PC-9 (cell line): ENCODE measurements around the gene DDX41. TPM values are rescaled to one million over a fixed set of nuclear protein-coding genes. Genes with fewer than 3 reads are reported as not detected.

ENCODE experiments used
- BruUV-seq: library from RNA; stranded (reverse); fragments of 400-500 nt; replicated peaks from 2 replicates; lab custom pipeline; 2021; lab: Mats Ljungman, UMichigan
- CTCF ChIA-PET: fragments of 300-600 bp; sonication (Branson Sonifier 250); formaldehyde crosslinking; loops from one replicate; lab custom pipeline; 2022; ENCODE audit warnings: antibody characterized with exemption; lab: Charles Lee
- POLR2A ChIA-PET: fragments of 300-600 bp; sonication (Branson Sonifier 250); formaldehyde crosslinking; loops from one replicate; lab custom pipeline; 2022; ENCODE audit warnings: antibody characterized with exemption; ENCODE audit not compliant: unreplicated experiment; lab: Charles Lee
- DNase-seq, 2 experiments: peaks; one replicate each; pipeline versions ENCODE4 v3.0.0 to v3.0.0-alpha.2; 2015 to 2022; ENCODE audit warnings: mixed read lengths in 1 of 2
- H2AFZ ChIP-seq: fragments of 200-600 bp; sonication (generic); 2 replicates; pipeline ENCODE4 v1.8.1; 2017; ENCODE audit warnings: antibody characterized with exemption
- H3F3A ChIP-seq: fragments of 200-600 bp; sonication (generic); 2 replicates; pipeline ENCODE4 v1.8.1; 2017; ENCODE audit warnings: antibody characterized with exemption, mild to moderate bottlenecking, low read depth; ENCODE audit not compliant: insufficient read depth
- H3K27ac ChIP-seq: fragments of 200-600 bp; sonication (generic); 2 replicates; pipeline ENCODE4 v1.6.1; 2016; ENCODE audit warnings: mixed run types
- H3K27me3 ChIP-seq: fragments of 200-600 bp; sonication (generic); 2 replicates; pipeline ENCODE4 v1.6.1; 2016; ENCODE audit warnings: low read depth, mixed run types; ENCODE audit not compliant: insufficient read depth
- H3K36me3 ChIP-seq: fragments of 200-600 bp; sonication (generic); 2 replicates; pipeline ENCODE4 v1.6.1; 2016; ENCODE audit warnings: low read depth, mixed run types
- H3K4me1 ChIP-seq: fragments of 200-600 bp; sonication (generic); replicated peaks from 2 replicates; pipeline ENCODE4 v1.6.1; 2016; ENCODE audit warnings: mixed run types; ENCODE audit not compliant: insufficient read depth
- H3K4me2 ChIP-seq: fragments of 200-600 bp; sonication (generic); 2 replicates; pipeline ENCODE4 v1.6.1; 2017; ENCODE audit warnings: mixed run types
- H3K4me3 ChIP-seq: fragments of 200-600 bp; sonication (generic); 2 replicates; pipeline ENCODE4 v1.6.1; 2016; ENCODE audit warnings: mixed run types
- H3K79me2 ChIP-seq: fragments of 200-600 bp; sonication (generic); 2 replicates; pipeline ENCODE4 v1.6.1; 2017; ENCODE audit warnings: low read depth, mixed run types
- H3K9me2 ChIP-seq: fragments of 200-600 bp; sonication (generic); 2 replicates; pipeline ENCODE4 v1.8.1; 2017; ENCODE audit warnings: mild to moderate bottlenecking; ENCODE audit not compliant: insufficient read depth
- H3K9me3 ChIP-seq: fragments of 200-600 bp; sonication (generic); 2 replicates; pipeline ENCODE4 v1.8.1; 2016; ENCODE audit warnings: low read depth; ENCODE audit not compliant: insufficient read depth
- H4K20me1 ChIP-seq: fragments of 200-600 bp; sonication (generic); 2 replicates; pipeline ENCODE4 v1.8.1; 2017; ENCODE audit not compliant: insufficient read depth
- CTCF ChIP-seq: fragments of 200-600 bp; sonication (generic); conservative IDR thresholded peaks from 2 replicates; pipeline ENCODE4 v1.6.1; 2017; ENCODE audit warnings: mixed run types, antibody characterized with exemption, mild to moderate bottlenecking, moderate library complexity
- EZH2 ChIP-seq: fragments of 200-600 bp; sonication (generic); IDR thresholded peaks from 2 replicates; pipeline ENCODE4 v1.8.0; 2017; ENCODE audit warnings: antibody characterized with exemption, low read depth
- intact Hi-C: fragments of 100-400 bp; cut with micrococcal nuclease; formaldehyde crosslinking; loops from one replicate; pipeline ENCODE4 v1.10.0; 2022; ENCODE audit not compliant: unreplicated experiment
- total RNA-seq: library from RNA; stranded (reverse); gene quantifications from 2 replicates; pipeline ENCODE4 v1.2.3, GENCODE V29; 2021

Gene DDX41
- total RNA-seq, 1 experiment from 2014 or later: 93.1 TPM

DNA sequence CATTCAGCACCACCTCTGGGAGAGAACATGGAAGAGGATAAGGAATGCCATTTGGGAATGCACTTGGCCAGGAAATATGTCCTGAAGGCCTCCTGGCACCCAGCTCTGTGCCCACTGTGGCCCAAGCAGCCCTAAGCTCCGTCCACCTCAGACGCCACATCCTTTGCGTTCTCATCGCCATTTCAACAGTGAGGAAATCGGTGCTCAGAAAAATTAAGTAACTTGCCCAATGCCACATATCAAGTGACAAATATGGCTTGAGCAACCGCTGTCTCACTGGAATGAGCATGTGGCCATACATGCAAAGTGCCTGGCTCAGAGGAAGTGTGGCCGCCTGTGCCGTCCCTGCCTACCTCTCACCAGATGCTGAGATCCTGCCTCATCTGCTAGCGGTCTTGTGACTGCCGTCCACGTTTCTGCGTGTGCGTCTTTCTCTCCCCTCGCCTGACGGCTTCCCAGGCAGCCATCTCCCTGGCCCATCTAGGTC, 6.2 kb downstream of the DDX41 start:
- Histone ChIP-seq H3K4me3 (no peak overlapping the region), H3K36me3 (peaks cover 3% of the 10 kb centered on the region; the same call in 1 of the 2 replicates), H2AFZ (no peak overlapping the region), H3K27ac (no peak overlapping the region), H3K79me2 (peaks cover 6% of the 10 kb centered on the region), H3K9me2 (no peaks in the 10 kb centered on the region), H3K9me3 (no peaks in the 10 kb centered on the region), H3F3A (no peaks in the 10 kb centered on the region), H3K27me3 (no peaks in the 10 kb centered on the region), H4K20me1 (no peaks in the 10 kb centered on the region), H3K4me2 (no peak overlapping the region), H3K4me1 (peaks cover 5% of the 10 kb centered on the region)
- ChIA-PET POLR2A (no interaction called here), CTCF (no interaction called here)
- BruUV-seq: no TSS peak
- no peak for DNase-seq
- TF ChIP-seq CTCF: no peak
- no peak for TF ChIP-seq EZH2
- intact Hi-C loops: no loop called here

GRCh38 chr5:177509991-177510566, 6.7 kb downstream of the DDX41 start:
- intact Hi-C loops: no loop called here
- Histone ChIP-seq H2AFZ (no peak overlapping the region), H3K4me3 (no peak overlapping the region), H3K9me3 (no peaks in the 10 kb centered on the region), H3K4me2 (no peak overlapping the region), H3K27me3 (no peaks in the 10 kb centered on the region), H3K4me1 (no peaks in the 10 kb centered on the region), H4K20me1 (no peaks in the 10 kb centered on the region), H3K79me2 (peaks cover 1% of the 10 kb centered on the region; the same call in 1 of the 2 replicates), H3K27ac (no peak overlapping the region), H3K36me3 (no peaks in the 10 kb centered on the region), H3F3A (no peaks in the 10 kb centered on the region), H3K9me2 (no peaks in the 10 kb centered on the region)
- no peak for DNase-seq
- TF ChIP-seq CTCF (no peak), EZH2 (no peak)
- ChIA-PET CTCF (no interaction called here), POLR2A (no interaction called here)
- no TSS peak for BruUV-seq

- Histone ChIP-seq H3K4me3 (no peak within 1 kb of the TSS), H2AFZ (no peak within 1 kb of the TSS), H3K9me2 (no peaks in the 10 kb centered on the region), H3K27me3 (no peaks in the 10 kb centered on the region), H3K9me3 (no peaks in the 10 kb centered on the region), H3K4me1 (no peaks in the 10 kb centered on the region), H4K20me1 (no peaks in the 10 kb centered on the region), H3K4me2 (no peak within 1 kb of the TSS), H3F3A (no peaks in the 10 kb centered on the region), H3K27ac (no peak within 1 kb of the TSS), H3K36me3 (no peaks in the 10 kb centered on the region), H3K79me2 (no peaks in the 10 kb centered on the region)
- no TSS peak for BruUV-seq
- POLR2A ChIA-PET: no interaction called here
- intact Hi-C loops: no loop called here
- TF ChIP-seq CTCF: no peak
- CTCF ChIA-PET: no interaction called here
- no peak for DNase-seq
These were observed 7.3 kb downstream of the DDX41 start, which contains the start of gene DOK3 for GRCh38 chr5:177509381-177509951. DOK3 (minus strand) TSS chr5:177509826; CDS start chr5:177509540, 286 bp downstream.
